Measurements from ENCODE around the gene CDH12. TPM values are rescaled to one million over a fixed set of nuclear protein-coding genes. Genes with fewer than 3 reads are reported as not detected.

The CDH12 gene
- total RNA-seq, 1 donor from 2014 or later = not detected

DNA sequence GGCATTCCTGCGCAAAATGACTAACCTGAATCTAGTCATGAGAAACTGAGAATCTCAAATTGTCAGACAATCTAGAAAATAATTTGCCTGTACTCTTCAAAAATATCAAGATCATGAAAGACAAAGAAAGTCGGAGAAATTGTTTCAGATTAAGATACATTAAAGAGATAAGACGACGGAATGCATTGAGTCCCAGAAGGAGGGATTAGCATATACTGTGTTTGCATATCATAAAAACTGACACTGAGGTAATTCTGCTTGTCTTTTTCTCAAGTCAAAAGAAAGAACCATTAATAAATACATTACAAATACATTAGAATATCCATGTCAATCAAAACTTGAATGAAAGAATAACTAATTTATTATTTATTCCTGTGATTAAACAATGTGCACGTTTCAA, 88.4 kb downstream of the CDH12 start:
- Mint-ChIP-seq H3K27ac (ENCODE audit: unreplicated experiment) (no peak overlapping the region), H3K4me1 (ENCODE audit: low read depth, unreplicated experiment) (no peaks in the 10 kb centered on the region), H3K36me3 (ENCODE audit: low read depth, unreplicated experiment) (no peaks in the 10 kb centered on the region), H3K27me3 (ENCODE audit: low read depth, unreplicated experiment) (no peaks in the 10 kb centered on the region), H3K4me3 (ENCODE audit: unreplicated experiment) (no peak overlapping the region), H3K9me3 (ENCODE audit: unreplicated experiment) (no peaks in the 10 kb centered on the region)
- TF ChIP-seq, protein P1, sequence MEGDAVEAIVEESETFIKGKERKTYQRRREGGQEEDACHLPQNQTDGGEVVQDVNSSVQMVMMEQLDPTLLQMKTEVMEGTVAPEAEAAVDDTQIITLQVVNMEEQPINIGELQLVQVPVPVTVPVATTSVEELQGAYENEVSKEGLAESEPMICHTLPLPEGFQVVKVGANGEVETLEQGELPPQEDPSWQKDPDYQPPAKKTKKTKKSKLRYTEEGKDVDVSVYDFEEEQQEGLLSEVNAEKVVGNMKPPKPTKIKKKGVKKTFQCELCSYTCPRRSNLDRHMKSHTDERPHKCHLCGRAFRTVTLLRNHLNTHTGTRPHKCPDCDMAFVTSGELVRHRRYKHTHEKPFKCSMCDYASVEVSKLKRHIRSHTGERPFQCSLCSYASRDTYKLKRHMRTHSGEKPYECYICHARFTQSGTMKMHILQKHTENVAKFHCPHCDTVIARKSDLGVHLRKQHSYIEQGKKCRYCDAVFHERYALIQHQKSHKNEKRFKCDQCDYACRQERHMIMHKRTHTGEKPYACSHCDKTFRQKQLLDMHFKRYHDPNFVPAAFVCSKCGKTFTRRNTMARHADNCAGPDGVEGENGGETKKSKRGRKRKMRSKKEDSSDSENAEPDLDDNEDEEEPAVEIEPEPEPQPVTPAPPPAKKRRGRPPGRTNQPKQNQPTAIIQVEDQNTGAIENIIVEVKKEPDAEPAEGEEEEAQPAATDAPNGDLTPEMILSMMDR (IDR thresholded peaks at IDR 0.05; ENCODE audit: insufficient read depth, low read depth, low read length) = no peak
- Histone ChIP-seq H2AFZ (ENCODE audit: low read depth, low read length) (no peak overlapping the region), H3K4me3 (ENCODE audit: insufficient read depth, low read depth, low read length) (no peak overlapping the region), H3K36me3 (ENCODE audit: insufficient read depth, low read length) (no peaks in the 10 kb centered on the region), H4K20me1 (ENCODE audit: insufficient read depth, low read length) (no peaks in the 10 kb centered on the region), H3K9me3 (ENCODE audit: insufficient read depth, low read depth, low read length) (no peaks in the 10 kb centered on the region), H3K4me1 (ENCODE audit: insufficient read depth, low read length) (no peaks in the 10 kb centered on the region), H3K9ac (ENCODE audit: low read length) (no peak overlapping the region), H3K4me2 (ENCODE audit: low read length) (no peak overlapping the region), H3K27ac (ENCODE audit: low read depth, low read length) (no peak overlapping the region), H3K79me2 (ENCODE audit: insufficient read depth, low read length) (no peaks in the 10 kb centered on the region), H3K27me3 (ENCODE audit: insufficient read depth, low read length) (no peaks in the 10 kb centered on the region)
- FAIRE-seq (no peak), DNase-seq (ENCODE audit: low read depth) (no peak)

DNA sequence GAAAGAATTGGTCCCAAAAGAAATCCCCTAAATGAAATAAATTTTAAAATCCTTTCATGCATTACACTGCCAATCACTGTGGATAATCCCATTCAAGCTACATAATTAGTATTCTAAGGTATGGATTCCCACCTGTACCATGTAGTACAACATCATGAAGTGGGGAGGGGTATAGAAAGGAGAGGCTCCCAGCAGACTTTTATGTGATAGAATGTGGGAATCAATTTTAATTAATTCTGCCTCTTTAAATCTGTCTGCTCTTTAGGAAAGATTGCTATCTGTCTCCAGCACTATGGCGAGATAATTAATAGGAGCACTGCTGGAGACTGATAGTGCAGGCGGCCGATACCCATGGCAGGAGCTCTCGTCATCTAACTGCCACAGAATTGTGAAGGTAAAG, 95.4 kb downstream of the CDH12 start:
- Mint-ChIP-seq H3K9me3 (ENCODE audit: unreplicated experiment) (no peaks in the 10 kb centered on the region), H3K36me3 (ENCODE audit: low read depth, unreplicated experiment) (no peaks in the 10 kb centered on the region), H3K4me1 (ENCODE audit: low read depth, unreplicated experiment) (no peaks in the 10 kb centered on the region), H3K4me3 (ENCODE audit: unreplicated experiment) (no peak overlapping the region), H3K27me3 (ENCODE audit: low read depth, unreplicated experiment) (no peaks in the 10 kb centered on the region), H3K27ac (ENCODE audit: unreplicated experiment) (no peak overlapping the region)
- Histone ChIP-seq H3K4me2 (ENCODE audit: low read length) (no peak overlapping the region), H3K4me3 (ENCODE audit: insufficient read depth, low read depth, low read length) (no peak overlapping the region), H3K27me3 (ENCODE audit: insufficient read depth, low read length) (no peaks in the 10 kb centered on the region), H3K27ac (ENCODE audit: low read depth, low read length) (no peak overlapping the region), H3K36me3 (ENCODE audit: insufficient read depth, low read length) (no peaks in the 10 kb centered on the region), H3K9me3 (ENCODE audit: insufficient read depth, low read depth, low read length) (no peaks in the 10 kb centered on the region), H3K4me1 (ENCODE audit: insufficient read depth, low read length) (no peaks in the 10 kb centered on the region), H3K79me2 (ENCODE audit: insufficient read depth, low read length) (no peaks in the 10 kb centered on the region), H3K9ac (ENCODE audit: low read length) (no peak overlapping the region), H2AFZ (ENCODE audit: low read depth, low read length) (no peak overlapping the region), H4K20me1 (ENCODE audit: insufficient read depth, low read length) (no peaks in the 10 kb centered on the region)
- TF ChIP-seq, protein P1 (IDR thresholded peaks at IDR 0.05; ENCODE audit: insufficient read depth, low read depth, low read length) = no peak
- no peak for TF ChIP-seq EZH2 (IDR thresholded peaks at IDR 0.05; ENCODE audit: insufficient read depth, low read length)
- DNase-seq (ENCODE audit: low read depth) = no peak
- FAIRE-seq = no peak

DNA sequence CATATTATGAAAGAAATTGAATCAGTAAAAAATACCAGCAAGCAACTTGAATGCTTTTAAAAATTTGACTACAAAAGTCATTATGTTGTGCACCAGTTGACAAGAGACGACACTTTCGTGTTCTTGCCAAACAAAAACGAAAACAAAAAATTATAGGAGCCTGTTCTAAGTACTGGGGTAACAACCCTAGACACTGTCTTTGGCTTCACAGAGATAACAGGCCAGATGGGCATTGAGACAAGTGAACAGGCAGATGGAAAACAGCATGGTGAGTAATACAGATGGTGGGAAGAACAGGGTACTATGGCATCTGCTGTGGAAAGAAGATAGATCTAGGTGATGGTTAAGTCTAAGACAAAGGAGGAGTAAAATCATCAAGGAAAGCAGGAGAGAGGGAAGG, 99.0 kb downstream of the CDH12 start:
- Histone ChIP-seq H3K79me2 (ENCODE audit: insufficient read depth, low read length) (no peaks in the 10 kb centered on the region), H3K4me3 (ENCODE audit: insufficient read depth, low read depth, low read length) (no peak overlapping the region), H3K9ac (ENCODE audit: low read length) (no peak overlapping the region), H3K4me2 (ENCODE audit: low read length) (no peak overlapping the region), H3K27me3 (ENCODE audit: insufficient read depth, low read length) (no peaks in the 10 kb centered on the region), H4K20me1 (ENCODE audit: insufficient read depth, low read length) (no peaks in the 10 kb centered on the region), H3K36me3 (ENCODE audit: insufficient read depth, low read length) (no peaks in the 10 kb centered on the region), H3K27ac (ENCODE audit: low read depth, low read length) (no peak overlapping the region), H2AFZ (ENCODE audit: low read depth, low read length) (no peak overlapping the region), H3K9me3 (ENCODE audit: insufficient read depth, low read depth, low read length) (no peaks in the 10 kb centered on the region), H3K4me1 (ENCODE audit: insufficient read depth, low read length) (no peaks in the 10 kb centered on the region)
- FAIRE-seq (no peak), DNase-seq (ENCODE audit: low read depth) (no peak)
- H3K27ac Mint-ChIP-seq (ENCODE audit: unreplicated experiment) = no peak overlapping the region
- no peaks in the 10 kb centered on the region for H3K9me3 Mint-ChIP-seq (ENCODE audit: unreplicated experiment)
- H3K4me1 Mint-ChIP-seq (ENCODE audit: low read depth, unreplicated experiment) = no peaks in the 10 kb centered on the region
- no peak for TF ChIP-seq EZH2 (IDR thresholded peaks at IDR 0.05; ENCODE audit: insufficient read depth, low read length)
- TF ChIP-seq, protein P1 (IDR thresholded peaks at IDR 0.05; ENCODE audit: insufficient read depth, low read depth, low read length) = no peak
- H3K27me3 Mint-ChIP-seq (ENCODE audit: low read depth, unreplicated experiment) = no peaks in the 10 kb centered on the region
- no peaks in the 10 kb centered on the region for H3K36me3 Mint-ChIP-seq (ENCODE audit: low read depth, unreplicated experiment)
- no peak overlapping the region for H3K4me3 Mint-ChIP-seq (ENCODE audit: unreplicated experiment)
